ENCODE measurements around the gene OTOA.

DNA sequence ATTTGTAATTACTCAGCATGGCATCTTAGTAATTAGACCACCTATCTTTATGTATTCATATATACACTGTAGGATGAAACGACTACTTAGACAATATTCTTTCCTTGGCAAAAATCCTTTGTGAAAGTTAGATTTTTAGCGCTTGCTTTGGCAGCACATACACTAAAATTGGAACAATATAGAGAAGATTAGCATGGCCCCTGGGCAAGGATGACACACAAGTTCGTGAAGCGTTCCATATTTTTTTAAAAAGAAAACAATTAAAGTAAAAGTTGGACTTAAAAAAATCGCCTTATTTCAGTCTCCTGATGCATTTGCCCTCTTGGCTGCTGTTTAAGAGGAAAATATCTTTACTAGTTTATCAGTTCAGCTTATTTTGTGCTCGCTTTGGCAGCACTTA is 21.9 kb upstream of the OTOA start:
- TF ChIP-seq, protein P1, sequence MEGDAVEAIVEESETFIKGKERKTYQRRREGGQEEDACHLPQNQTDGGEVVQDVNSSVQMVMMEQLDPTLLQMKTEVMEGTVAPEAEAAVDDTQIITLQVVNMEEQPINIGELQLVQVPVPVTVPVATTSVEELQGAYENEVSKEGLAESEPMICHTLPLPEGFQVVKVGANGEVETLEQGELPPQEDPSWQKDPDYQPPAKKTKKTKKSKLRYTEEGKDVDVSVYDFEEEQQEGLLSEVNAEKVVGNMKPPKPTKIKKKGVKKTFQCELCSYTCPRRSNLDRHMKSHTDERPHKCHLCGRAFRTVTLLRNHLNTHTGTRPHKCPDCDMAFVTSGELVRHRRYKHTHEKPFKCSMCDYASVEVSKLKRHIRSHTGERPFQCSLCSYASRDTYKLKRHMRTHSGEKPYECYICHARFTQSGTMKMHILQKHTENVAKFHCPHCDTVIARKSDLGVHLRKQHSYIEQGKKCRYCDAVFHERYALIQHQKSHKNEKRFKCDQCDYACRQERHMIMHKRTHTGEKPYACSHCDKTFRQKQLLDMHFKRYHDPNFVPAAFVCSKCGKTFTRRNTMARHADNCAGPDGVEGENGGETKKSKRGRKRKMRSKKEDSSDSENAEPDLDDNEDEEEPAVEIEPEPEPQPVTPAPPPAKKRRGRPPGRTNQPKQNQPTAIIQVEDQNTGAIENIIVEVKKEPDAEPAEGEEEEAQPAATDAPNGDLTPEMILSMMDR (IDR thresholded peaks at IDR 0.05; ENCODE audit: low read length) = no peak
- TF ChIP-seq EZH2 (IDR thresholded peaks at IDR 0.05; ENCODE audit: borderline replicate concordance, low read length) = no peak

Measured in OCI-LY1 (cell line).